B cell (primary cell): ENCODE data around the gene ATP11A. TPM values are rescaled to one million over a fixed set of nuclear protein-coding genes. Genes with fewer than 3 reads are reported as not detected.

ENCODE experiments used
- ATAC-seq: fragments of 200-7000 bp; cut with Tn5 transposase; one replicate; pipeline ENCODE4 v1.10.0; 2021; ENCODE audit warnings: low read depth, mild to moderate bottlenecking, moderate number of reproducible peaks, moderate library complexity
- CTCF ChIA-PET: fragments of 350-600 bp; sonication (Branson Sonifier 250); formaldehyde crosslinking; loops from one replicate; lab custom pipeline; 2021; ENCODE audit warnings: antibody characterized with exemption, inconsistent platforms; lab: Charles Lee
- POLR2A ChIA-PET: fragments of 350-600 bp; sonication (Branson Sonifier 250); formaldehyde crosslinking; loops from one replicate; lab custom pipeline; 2021; ENCODE audit warnings: antibody characterized with exemption; lab: Charles Lee
- DNase-seq: peaks from one replicate; pipeline ENCODE4 v3.0.0; 2013
- H2AFZ ChIP-seq: 2 replicates; pipeline ENCODE4 v1.6.1; 2012; ENCODE audit warnings: mild to moderate bottlenecking, low read depth, low read length; ENCODE audit not compliant: insufficient read depth, poor library complexity, severe bottlenecking
- H3K27ac ChIP-seq, 2 donors: 1 replicate in 1 of 2; 2 replicates in 1 of 2; pipeline ENCODE4 v1.5.1; 2012 to 2013; ENCODE audit warnings: low read length in 2 of 2, mild to moderate bottlenecking in 2 of 2, moderate library complexity in 1 of 2
- H3K27me3 ChIP-seq, 4 experiments: fragments of 200-600 bp in 1 of 4; sonication (generic) in 1 of 4; replicated peaks in 1 of 4; 1 replicate in 2 of 4; 2 replicates in 2 of 4; pipeline versions ENCODE4 v1.6.1 to v1.7.0; 2013 to 2016; ENCODE audit warnings: low read length in 3 of 4, mild to moderate bottlenecking in 2 of 4, mixed read lengths in 1 of 4, moderate library complexity in 1 of 4; ENCODE audit not compliant: insufficient read depth in 4 of 4, control insufficient read depth in 3 of 4; ENCODE audit errors: control extremely low read depth in 1 of 4
- H3K36me3 ChIP-seq, 2 experiments: replicated peaks in 1 of 2; 1 replicate in 1 of 2; 2 replicates in 1 of 2; pipeline versions ENCODE4 v1.6.1 to v1.7.1; 2013; ENCODE audit warnings: low read length in 1 of 2; ENCODE audit not compliant: insufficient read depth in 2 of 2, control insufficient read depth in 1 of 2; ENCODE audit errors: control extremely low read depth in 1 of 2, extremely low read depth in 1 of 2
- H3K4me1 ChIP-seq, 2 donors: fragments of 200-600 bp in 1 of 2; sonication (generic) in 1 of 2; 1 replicate in 1 of 2; 2 replicates in 1 of 2; pipeline versions ENCODE4 v1.5.1 to v1.6.1; 2013 to 2017; ENCODE audit warnings: low read length in 2 of 2; ENCODE audit not compliant: control insufficient read depth in 2 of 2, insufficient read depth in 2 of 2
- H3K4me2 ChIP-seq: replicated peaks from 2 replicates; pipeline ENCODE3; 2012; ENCODE audit warnings: mild to moderate bottlenecking, low read depth, low read length; ENCODE audit not compliant: poor library complexity, severe bottlenecking
- H3K4me3 ChIP-seq, 5 experiments: fragments of 200-600 bp in 1 of 5; sonication (generic) in 1 of 5; 1 replicate in 3 of 5; 2 replicates in 2 of 5; pipeline versions ENCODE4 v1.5.1 to v1.7.0; 2011 to 2016; ENCODE audit warnings: low read length in 4 of 5, mild to moderate bottlenecking in 4 of 5, low read depth in 2 of 5, control low read depth in 1 of 5, moderate library complexity in 1 of 5; ENCODE audit not compliant: insufficient read depth in 1 of 5; ENCODE audit errors: control extremely low read depth in 1 of 5, extremely low read depth in 1 of 5
- H3K79me2 ChIP-seq: fragments of 200-600 bp; sonication (generic); one replicate; pipeline ENCODE4 v1.6.0; 2016; ENCODE audit warnings: low read length; ENCODE audit not compliant: control insufficient read depth, insufficient read depth
- H3K9ac ChIP-seq: fragments of 200-600 bp; sonication (generic); 2 replicates; pipeline ENCODE4 v1.6.1; 2017; ENCODE audit warnings: mild to moderate bottlenecking, low read length, moderate library complexity
- H3K9me3 ChIP-seq, 3 donors: one replicate each; pipeline versions ENCODE4 v1.6.1 to v1.7.1; 2013; ENCODE audit warnings: low read length in 2 of 3; ENCODE audit not compliant: control insufficient read depth in 2 of 3, insufficient read depth in 1 of 3; ENCODE audit errors: control extremely low read depth in 1 of 3
- H4K20me1 ChIP-seq: 2 replicates; pipeline ENCODE4 v1.6.0; 2012; ENCODE audit warnings: mild to moderate bottlenecking, low read length; ENCODE audit not compliant: insufficient read depth, control insufficient read depth, poor library complexity, severe bottlenecking
- H3K27ac Mint-ChIP-seq: one replicate; pipeline ENCODE4 v1.8.0; 2021; ENCODE audit warnings: mixed read lengths
- H3K27me3 Mint-ChIP-seq: one replicate; pipeline ENCODE4 v1.8.0; 2021; ENCODE audit warnings: mixed read lengths
- H3K4me1 Mint-ChIP-seq: one replicate; pipeline ENCODE4 v1.8.0; 2021; ENCODE audit warnings: mixed read lengths
- H3K4me3 Mint-ChIP-seq: one replicate; pipeline ENCODE4 v1.8.0; 2021; ENCODE audit warnings: mixed read lengths
- H3K9me3 Mint-ChIP-seq: one replicate; pipeline ENCODE4 v1.8.0; 2022; ENCODE audit warnings: mixed read lengths; ENCODE audit not compliant: insufficient read depth
- CTCF ChIP-seq: fragments of 200-600 bp; IDR thresholded peaks from one replicate; pipeline ENCODE4 v1.8.0; 2022; ENCODE audit warnings: antibody characterized with exemption, mild to moderate bottlenecking
- EZH2 ChIP-seq: IDR thresholded peaks from 2 replicates; pipeline ENCODE4 v1.6.1; 2012; ENCODE audit warnings: borderline replicate concordance, low read depth, mild to moderate bottlenecking, moderate library complexity, low read length; ENCODE audit not compliant: insufficient read depth, poor library complexity, severe bottlenecking
- WGBS: methylation state at CpG from one replicate; pipeline ENCODE4 v1.1.5; 2013; ENCODE audit warnings: missing lambda C conversion rate; ENCODE audit not compliant: insufficient coverage; 5-methylcytosine and 5-hydroxymethylcytosine counted together
- intact Hi-C: fragments of 100-400 bp; cut with micrococcal nuclease; formaldehyde crosslinking; loops from one replicate; pipeline ENCODE4 v1.10.0; 2022
- polyA plus RNA-seq: library from polyadenylated mRNA; depleted of rRNA; stranded (reverse); fragments of >200 nt; gene quantifications from 2 replicates; pipeline ENCODE4 v1.2.3, GENCODE V29; 2012
- total RNA-seq, 2 donors: library from RNA; stranded (reverse); fragments of 120-200 nt in 1 of 2; gene quantifications; 1 replicate in 1 of 2; 2 replicates in 1 of 2; pipeline versions ENCODE4 v1.2.3 to v1.2.4, GENCODE V29; 2013 to 2022

The ATP11A gene
- total and polyA plus RNA-seq, 2 donors (not counting 1 experiment from before 2014, with no cell fraction given): 36.9 to 60.3 TPM

- intact Hi-C loops: no loop called here
- Histone ChIP-seq H3K9me3 (no peaks in the 10 kb centered on the region), H3K4me1 (no peaks in the 10 kb centered on the region), H4K20me1 (no peaks in the 10 kb centered on the region), H3K36me3 (no peaks in the 10 kb centered on the region), H3K27me3 (peaks cover 0 to 4% (median 1%) of the 10 kb centered on the region in 4 experiments), H3K27ac (no peak overlapping the region), H3K79me2 (no peaks in the 10 kb centered on the region), H3K4me2 (no peak overlapping the region), H3K4me3 (no peak overlapping the region), H2AFZ (no peak overlapping the region), H3K9ac (no peak overlapping the region)
- ATAC-seq (no peak), DNase-seq (no peak)
- H3K9me3 Mint-ChIP-seq: no peaks in the 10 kb centered on the region
- H3K4me1 Mint-ChIP-seq: no peaks in the 10 kb centered on the region
- ChIA-PET CTCF (no interaction called here), POLR2A (no interaction called here)
- H3K27ac Mint-ChIP-seq: no peak overlapping the region
- WGBS: 84% methylated on average over 9 of the region's 9 CpGs
- H3K27me3 Mint-ChIP-seq: peaks cover 28% of the 10 kb centered on the region
- TF ChIP-seq CTCF (no peak), EZH2 (no peak)
- H3K4me3 Mint-ChIP-seq: no peak overlapping the region
Measured at GRCh38 chr13:112670864-112671263, 19.0 kb upstream of the ATP11A start.

DNA sequence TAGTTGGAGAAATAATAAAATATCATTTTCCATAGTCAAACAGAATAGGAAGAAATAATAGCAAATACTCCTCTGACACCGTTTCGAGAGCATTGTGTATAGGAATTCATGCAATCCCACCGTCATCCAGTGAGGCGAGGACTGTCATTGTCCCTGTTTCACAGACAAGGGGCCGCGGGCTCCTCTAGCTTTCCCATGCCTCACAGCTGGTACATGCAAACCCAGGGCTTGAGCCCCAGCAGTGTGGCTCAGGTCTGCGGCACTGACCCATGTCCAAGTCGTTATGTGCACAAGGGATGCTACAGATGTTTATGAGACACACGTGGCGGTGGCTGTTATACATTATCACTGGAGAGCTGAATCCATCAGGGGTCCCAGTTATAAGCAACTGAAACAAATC is 18.5 kb upstream of the ATP11A start:
- Histone ChIP-seq H4K20me1 (no peaks in the 10 kb centered on the region), H3K4me1 (no peaks in the 10 kb centered on the region), H3K79me2 (no peaks in the 10 kb centered on the region), H3K27ac (no peak overlapping the region), H3K4me3 (no peak overlapping the region), H3K36me3 (no peaks in the 10 kb centered on the region), H3K4me2 (no peak overlapping the region), H3K9ac (no peak overlapping the region), H3K27me3 (peaks cover 0 to 4% (median 1%) of the 10 kb centered on the region in 4 experiments), H2AFZ (no peak overlapping the region), H3K9me3 (no peaks in the 10 kb centered on the region)
- intact Hi-C loops: no loop called here
- H3K27me3 Mint-ChIP-seq: peaks cover 32% of the 10 kb centered on the region
- CTCF ChIA-PET: no interaction called here
- ATAC-seq (no peak), DNase-seq (no peak)
- TF ChIP-seq EZH2 (no peak), CTCF (no peak)
- H3K4me3 Mint-ChIP-seq: no peak overlapping the region
- no peak overlapping the region for H3K27ac Mint-ChIP-seq
- no peaks in the 10 kb centered on the region for H3K4me1 Mint-ChIP-seq
- no peaks in the 10 kb centered on the region for H3K9me3 Mint-ChIP-seq
- 98% methylated on average over 6 of the region's 10 CpGs for WGBS
- POLR2A ChIA-PET: no interaction called here
